HG03378 (cell line): Measurements from ENCODE around the gene NAPG.
"Not testable (repeated sequence)": the region's sequence is repeated elsewhere in the genome, so short reads cannot be mapped to it uniquely, and the experiment has no call there.

Experiments used
- ATAC-seq: cut with Tn5 transposase; IDR thresholded peaks from one replicate; pipeline ENCODE4 v1.9.1; 2021; ENCODE audit warnings: mild to moderate bottlenecking, moderate library complexity; ENCODE audit not compliant: unreplicated experiment

The NAPG gene

DNA sequence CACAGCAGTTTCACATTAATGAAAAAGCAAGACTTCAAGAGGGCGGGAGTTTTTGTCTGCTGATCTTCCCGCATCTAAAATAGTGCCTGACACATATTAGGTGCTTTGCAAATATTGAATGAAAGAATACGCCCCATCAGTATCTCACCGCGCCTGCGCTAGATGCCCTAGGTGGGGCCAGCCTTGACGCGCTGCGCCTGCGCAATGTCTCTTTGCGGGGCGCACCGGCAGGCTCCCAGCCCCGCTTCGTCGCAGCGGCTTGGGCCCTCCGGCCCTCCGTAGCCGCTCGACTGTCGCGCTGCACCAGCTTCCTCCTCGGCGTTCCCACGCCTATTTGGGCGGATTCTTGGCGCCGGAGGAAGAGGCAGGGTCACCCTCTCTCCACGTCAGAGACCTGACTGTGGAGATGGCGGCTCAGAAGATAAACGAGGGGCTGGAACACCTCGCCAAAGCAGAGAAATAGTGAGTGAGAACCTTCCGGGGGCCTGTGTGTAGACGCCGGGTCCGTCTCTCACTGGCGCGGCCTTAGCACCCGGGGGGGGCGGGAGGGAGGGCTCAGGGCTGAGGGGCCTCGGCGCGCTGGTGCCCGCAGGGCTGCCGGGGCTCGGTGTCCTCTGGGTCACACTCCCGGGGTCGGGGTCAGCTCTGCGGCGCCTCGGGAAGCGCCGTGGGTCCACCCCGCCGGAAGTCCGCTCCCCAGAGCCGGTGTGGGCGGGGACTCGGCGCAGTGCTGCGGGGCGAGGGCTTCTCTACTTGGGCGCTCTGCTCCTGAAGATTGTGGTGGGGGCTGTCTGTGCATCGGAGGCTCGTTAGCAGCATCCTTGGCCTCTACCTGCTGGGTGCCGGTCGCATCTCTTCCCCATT is at the start of gene NAPG:
Gene NAPG (plus strand): TSS at position 331 of the 864 bp plus-strand sequence. CDS start 76 bp downstream, at position 407.
- peak; percentile 68 for ATAC-seq

DNA sequence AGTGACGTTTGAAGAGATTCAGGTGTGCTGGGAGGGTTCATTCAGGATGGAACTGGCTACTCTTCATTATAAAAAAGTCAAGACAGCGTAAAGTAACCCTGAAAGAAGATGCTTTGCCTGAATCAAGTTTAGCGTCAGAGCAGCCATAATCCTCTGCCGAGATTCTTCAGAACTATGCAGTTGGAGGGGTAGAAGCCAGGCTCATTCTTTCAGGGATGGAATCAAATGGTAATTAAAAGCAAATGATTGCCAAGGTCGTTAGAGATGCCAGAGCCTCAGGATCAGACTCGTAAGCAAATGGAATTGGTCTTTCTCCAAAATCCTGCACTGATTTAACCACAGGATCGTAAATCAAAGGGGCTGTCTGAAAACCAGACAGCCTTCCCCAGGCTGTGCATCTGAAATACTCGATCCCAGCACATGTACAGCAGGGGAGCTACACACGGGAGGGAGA is 49.5 kb upstream of the NAPG start:
- ATAC-seq: no peak

DNA sequence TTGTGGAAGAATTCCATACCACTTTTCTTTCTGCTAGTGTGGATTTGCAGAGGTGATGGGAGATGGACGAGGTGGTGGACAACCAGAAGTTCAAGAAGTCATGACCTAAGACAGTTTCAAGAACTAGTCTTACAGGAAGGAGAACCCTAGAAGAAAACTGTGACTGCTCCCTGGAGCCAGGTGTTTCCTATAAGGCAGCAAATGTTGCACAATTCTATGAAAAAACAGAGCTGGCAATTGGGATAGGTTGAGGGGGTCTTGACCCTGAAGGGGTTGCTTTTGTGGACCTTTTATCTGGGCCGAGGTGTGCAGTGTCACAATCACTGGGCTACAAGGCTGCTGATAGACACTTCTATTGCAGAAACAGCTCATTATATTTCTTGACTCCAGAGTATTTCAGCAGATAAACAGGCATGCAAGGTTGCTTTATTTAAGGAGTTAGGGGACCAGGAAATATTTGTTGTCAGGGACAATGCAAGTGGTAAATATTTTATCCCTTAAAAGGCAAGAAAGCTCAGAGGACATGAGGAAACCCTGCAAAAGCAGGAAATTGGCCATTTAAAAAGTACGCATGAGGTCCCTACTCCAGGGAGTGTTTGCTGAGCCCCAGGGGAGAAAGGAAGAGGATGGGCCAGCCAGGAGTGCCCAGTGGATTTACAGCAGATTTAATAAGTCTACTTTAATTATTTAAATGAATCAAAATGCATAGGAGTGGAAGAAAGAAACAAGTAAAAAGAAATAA is 48.5 kb upstream of the NAPG start:
- ATAC-seq: no peak

DNA sequence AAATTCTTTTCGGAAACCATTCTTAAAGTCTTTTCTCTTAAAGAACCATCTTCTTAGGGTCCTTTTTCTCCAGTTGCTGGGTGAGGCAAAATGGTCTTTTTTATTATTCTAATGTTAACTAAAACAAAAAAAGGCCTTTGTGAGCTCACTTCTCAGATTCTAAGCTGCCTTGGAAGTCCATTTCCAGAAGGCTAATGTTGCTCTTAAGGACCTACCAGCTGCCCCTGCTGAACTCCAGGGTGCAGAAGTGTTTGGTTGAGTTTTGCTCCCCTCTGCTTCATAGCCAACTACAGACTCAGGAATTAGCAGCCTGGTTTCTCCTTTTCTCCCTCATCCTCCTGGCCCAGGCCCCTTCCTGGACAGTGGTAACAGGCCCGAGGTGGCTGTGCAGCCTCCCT is 48.0 kb upstream of the NAPG start:
- no peak for ATAC-seq

DNA sequence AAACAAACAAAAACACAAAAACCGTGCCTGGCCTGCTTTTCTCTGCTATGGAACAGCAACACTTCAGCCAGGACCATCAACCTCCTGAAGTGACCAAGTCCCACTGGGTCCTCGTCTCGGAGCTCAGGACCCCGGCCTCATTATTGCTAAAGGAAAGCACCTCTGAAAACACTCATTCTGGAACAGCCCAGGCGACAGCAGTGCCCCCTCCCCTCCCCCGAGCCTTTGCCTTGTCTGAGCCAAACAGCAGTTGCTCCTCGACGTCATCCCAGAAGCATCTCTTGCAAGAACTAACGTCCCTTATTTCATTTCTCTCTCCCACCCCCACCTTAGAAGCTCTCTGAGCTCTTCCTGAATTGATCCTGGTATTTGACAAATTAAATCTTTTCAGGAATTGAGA is 44.0 kb upstream of the NAPG start:
- ATAC-seq: no peak

DNA sequence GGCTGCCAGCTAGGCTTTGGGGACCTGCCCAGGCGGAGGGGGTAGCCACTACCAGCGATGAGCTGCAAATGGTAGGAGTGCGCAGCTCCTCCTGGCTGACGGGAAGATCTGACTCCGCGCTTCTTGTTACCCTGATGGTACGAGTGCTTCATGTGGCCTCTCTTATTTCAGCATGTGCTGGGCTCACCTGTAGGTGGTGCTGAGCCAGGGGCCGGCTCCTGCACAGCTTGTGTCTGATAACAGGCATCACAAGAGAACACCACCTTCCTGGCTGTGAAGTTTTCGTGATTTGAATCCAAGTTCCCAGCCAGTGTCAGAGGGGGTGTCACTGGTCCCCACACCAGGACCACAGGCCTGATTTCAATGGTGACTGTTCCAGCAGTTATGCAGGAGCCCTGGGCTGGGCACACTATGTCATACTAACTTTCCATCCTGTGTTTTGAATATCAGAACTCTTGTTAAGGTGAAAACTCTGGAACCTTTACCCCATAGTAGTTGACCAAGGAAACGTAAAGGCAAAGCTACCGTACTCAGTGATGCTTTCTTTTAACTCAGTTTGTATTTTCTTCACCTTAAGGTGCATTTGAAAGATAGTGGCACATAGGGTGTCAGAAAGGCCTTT is 43.4 kb upstream of the NAPG start:
- ATAC-seq: no peak

DNA sequence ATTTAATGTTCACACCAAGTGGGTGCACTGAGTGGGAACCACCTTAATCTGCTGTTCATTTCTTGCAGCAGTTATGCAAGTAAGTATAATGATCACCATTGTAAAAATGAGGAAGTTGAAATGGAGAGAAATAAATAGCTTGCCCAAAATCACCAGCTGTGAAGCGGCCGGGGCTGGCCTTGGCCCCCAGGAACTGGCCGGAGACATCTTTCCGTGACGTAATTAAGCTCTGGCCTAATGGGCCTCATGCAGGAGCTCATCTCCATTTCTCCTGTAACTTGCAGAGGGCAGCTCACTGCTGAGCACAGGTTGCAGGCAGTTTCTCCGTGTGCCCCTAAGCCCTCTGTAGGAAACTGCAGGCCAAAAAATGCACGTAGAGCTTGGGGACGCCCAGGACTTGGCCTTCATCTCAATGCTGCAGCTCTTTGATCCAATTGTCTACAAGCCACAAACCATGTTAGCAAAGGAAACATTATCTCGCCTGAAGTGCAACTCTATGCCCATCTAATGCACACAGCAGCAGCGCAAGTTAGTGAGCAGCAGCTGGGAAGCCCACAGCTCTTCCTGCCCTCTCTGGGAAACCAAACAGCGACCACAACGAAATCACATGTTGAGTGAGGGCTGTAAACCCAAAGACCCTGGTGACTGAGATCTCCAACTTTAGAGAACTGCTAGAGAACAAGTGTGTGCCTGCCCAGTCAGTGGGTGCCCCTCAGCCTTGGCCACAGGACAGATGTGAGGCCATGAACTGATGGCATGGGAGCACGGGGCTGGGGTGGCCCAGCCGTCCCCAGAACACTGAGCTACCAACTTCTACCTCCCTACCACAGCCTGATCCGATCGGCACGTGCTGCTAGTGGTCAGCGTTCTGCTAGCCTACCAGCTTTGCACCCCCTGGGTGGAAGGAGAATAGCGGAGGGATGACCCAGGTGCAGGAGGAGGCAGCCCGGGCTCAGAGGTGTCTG is 42.6 kb upstream of the NAPG start:
- peak; percentile 75 for ATAC-seq

DNA sequence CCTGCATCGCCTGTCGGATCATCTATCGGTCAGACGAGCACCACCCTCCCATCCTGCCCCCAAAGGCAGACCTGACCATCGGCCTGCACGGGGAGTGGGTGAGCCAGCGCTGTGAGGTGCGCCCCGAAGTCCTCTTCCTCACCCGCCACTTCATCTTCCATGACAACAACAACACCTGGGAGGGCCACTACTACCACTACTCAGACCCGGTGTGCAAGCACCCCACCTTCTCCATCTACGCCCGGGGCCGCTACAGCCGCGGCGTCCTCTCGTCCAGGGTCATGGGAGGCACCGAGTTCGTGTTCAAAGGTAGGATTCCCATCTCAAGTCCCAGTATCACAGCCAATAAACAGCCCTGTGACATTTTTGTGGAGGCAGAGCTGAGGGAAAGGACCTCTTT is 40.4 kb upstream of the NAPG start:
- ATAC-seq: no peak

DNA sequence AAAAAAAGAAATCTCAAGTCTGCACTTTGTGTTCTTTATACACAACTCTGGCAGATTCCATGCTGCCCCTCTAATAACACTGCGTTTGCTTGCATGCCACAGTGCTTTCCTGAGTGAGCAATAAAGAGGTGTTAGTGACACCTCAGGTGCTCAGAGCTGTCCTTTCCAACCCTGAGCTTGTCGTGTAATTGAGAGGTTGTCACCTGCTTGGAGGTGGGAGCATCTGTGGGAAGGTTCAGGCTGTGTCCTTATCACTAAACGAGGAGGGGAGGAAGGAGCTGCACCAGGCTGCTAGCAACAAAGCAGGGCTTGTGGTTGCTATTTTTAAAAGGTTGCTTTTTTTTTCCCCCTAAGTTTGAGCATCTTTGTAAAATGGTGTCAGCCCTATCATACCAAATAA is 39.5 kb upstream of the NAPG start:
- ATAC-seq: no peak

DNA sequence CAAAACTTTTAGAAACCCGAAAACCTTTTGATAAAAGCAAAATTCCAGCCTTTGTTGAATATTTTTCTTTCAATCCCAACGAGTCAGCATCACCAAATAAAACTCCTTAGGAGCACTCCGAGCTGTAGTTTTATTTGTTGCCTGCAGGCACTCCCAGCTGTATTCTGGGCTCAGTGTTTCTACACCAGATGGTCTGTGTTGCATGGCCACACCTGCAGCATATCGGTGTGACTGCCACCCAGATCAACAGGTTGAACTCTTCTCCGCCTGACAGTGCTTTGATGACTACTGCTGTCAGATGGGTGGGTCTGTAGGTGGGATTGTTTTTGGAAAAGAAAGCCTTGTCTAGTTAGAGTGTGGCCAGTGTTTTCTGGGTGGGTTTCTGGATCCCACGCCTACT is 38.7 kb upstream of the NAPG start:
- no peak for ATAC-seq

DNA sequence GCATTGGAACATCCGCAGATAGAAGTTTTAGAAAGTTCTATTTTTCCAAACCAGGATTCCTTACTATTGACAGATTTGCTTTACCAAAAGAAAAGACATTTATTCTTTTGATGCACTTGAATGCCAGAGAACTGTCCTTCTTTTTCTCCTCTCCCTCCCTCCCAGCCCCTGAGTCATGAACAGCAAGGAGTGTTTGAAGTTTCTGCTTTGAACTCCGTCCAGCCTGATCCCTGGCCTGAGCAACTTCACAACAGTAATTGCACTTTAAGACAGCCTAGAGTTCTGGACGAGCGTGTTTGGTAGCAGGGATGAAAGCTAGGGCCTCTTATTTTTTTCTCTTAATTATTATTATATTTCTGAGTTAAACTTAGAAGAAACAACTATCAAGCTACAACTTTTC is 37.8 kb upstream of the NAPG start:
- no peak for ATAC-seq

DNA sequence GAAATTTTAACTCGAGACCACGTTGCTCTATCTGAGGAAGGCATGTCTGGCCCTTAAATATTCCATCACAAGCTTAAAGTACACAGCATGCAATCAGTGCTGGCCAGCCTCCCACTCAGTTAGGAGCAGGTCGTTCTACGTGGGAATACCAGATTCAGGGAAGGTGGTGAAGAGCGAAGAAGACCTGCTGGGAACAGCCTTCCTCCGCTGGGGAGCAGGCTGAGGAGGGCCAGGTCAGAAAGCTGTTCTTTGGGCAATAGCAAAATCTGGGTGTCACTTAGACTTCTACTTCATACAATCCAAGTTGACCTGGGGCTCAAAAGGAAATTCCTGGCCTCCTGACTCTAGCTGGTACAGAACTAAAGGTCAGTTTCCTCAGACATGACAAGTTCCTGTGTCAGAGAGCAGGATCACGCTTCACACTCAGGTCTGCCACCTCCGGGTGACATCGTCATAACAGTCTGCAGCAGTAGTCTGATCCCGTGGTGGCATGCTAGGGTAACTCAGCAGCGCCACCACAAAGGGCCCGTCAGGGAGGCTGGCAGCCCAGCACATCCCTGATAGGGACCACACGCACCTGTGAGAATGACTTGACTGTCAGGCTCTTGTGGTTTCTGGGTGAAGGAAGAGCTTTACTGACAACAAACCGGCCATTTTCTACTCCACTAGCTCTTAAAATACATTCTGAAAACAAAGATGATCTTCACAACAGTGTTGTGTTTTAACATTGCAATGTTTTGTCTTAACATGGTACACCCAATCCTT is 35.2 kb upstream of the NAPG start:
- ATAC-seq: peak; percentile 93

DNA sequence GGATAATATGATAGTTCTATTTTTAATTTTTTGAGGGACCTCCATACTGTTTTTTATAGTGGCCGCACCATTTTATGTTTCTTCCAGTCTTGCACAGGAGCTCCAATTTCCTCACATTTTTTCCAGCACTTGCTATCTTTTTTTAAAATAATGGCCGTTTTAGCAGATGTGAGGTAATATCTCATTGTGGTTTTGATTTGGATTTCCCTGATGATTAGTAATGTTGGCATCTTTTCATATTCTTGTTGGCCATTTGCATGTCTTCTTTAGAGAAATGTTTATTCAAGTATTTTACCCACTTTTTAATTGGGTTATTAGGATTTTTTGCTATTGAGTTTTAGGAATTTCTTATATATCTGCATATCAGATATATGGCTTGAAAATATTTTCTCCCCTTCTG is 29.9 kb upstream of the NAPG start:
- ATAC-seq: no peak

DNA sequence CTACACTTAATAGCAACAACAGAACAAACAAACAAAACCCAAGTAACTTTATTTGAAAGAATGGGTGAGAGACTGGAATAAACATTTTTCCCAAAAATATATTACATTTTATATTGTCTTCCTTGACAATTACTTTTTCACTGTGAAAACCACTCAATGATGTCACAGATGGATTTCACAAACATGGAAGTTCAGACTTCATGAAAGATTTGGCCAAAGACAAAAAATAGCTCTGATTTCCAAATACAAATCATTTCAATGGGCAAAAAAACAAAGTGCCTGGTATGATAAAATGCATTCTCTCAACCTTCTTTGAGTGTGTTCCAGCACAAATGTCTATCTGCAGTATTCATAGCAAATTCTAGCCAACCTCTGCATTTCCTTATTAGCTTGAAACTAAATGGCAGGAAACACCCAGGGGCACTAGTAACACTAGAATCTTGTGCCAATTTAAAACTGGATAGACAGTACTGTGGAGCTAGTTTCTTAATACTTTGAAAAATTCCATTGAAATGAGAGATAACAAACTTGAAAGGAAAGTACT is 28.5 kb upstream of the NAPG start:
- ATAC-seq: no peak

DNA sequence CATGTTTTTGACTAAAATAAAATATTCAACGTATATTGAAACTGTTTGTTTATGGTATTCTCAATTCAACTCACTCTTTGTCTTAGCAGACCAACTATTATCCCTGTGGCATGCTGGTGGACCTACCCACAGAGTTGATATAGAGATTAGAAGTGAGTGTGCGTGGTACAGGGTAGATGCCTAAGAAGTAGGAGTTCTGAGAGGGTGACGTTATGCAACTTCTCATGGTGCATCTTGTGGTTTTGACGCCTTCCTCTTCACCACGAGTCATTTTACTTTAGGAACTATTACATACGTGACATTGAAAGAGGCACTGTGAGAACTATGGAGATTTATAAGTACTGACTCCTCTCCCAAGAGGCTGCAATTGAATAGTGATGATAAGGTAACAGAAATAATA is 26.6 kb upstream of the NAPG start:
- ATAC-seq: peak; percentile 65

DNA sequence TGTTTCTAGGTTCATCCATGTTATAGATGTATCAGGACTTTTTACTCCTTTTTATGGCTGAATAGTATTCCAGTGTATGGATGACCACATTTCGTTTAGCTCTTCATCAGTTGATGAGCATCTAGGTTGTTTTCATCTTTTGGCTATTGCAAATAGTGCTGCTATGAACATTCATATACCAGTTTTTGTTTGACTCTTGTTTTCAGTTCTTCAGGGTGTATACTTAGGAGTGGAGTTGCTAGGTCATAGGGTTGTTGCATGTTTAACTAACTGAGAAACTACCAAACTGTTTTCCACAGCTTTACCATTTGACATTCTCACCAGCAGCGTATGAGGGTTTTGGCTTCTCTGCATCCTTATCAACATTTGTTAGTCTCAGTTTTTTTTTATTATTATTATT is 25.8 kb upstream of the NAPG start:
- ATAC-seq: no peak

DNA sequence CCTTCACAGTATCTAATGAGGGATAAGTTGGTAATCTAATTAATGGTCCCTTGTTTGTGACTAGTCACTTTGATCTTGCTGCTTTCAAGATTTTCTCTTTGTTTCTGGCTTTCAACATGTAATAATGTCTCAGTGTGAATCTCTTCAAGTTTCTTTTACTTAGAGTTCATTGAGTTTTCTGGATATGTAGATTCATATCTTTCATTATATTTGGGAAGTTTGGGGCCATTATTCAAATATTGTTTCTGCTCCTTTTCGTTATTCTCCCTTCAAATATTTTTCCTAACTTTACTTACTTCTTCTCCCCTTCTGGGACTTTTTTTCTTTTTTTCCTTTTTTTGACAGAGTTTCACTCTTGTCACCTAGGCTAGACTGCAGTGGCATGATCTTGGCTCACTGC is 21.1 kb upstream of the NAPG start:
- ATAC-seq: no peak

DNA sequence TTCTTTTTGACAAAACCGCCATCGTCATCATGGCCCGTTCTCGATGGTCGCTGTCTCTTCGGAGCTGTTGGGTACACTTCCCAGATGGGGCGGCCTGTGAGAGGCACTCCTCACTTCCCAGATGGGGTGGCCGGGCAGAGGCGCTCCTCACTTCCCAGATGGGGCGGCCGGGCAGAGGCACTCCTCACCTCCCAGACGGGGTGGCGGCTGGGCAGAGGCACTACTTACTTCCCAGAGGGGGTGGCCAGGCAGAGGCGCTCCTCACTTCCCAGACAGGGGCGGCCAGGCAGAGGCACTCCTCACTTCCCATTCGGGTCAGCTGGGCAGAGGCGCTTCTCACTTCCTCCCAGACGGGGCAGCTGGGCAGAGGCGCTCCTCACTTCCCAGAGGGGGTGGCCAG is 19.9 kb upstream of the NAPG start:
- ATAC-seq: not testable (repeated sequence)

DNA sequence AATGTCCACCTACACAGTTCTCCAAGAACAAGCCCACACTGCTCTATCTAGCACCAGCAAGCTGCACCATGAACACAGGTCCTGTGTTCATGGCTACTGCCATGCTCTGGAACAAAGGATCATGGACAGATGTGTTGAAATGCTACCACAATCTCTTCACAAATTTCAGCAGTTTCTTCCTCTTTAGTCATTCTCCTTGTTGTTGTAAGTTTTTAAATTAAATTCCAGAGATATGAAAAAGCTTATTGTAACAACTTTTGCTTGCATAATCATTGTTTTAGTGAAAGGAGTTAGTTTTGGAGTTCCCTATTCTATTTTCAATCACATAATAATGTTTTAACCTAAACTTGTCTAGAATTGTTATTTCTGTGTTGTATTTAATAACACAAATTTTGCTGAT is 17.2 kb upstream of the NAPG start:
- ATAC-seq: no peak

DNA sequence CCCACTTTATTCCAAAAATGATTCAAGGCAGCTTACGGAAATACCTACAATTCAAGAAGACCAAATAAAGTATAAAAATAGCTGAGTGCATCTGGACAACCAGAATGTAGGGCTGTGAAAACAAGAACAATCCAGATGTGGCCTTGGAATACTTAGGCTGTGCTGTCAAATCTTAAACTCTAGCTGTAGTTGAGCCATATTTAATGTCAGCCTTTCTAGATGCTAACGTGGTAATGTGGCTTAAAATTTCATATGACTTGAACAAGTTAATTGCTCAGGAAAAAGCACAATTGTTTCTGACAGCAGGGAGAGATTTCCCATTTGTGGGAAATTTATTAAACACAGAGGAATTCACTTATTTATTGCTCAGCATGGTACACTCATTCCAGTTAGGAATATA is 14.6 kb upstream of the NAPG start:
- ATAC-seq: no peak
